Choroid plexus epithelial cell (primary cell): ENCODE results near the gene VSIG10L2.

ENCODE experiments used
- DNase-seq: peaks from one replicate; pipeline ENCODE4 v3.0.0-alpha.2; 2010; ENCODE audit warnings: low read depth
- H3K4me3 ChIP-seq: 2 replicates; pipeline ENCODE4 v1.5.1; 2011; ENCODE audit warnings: low read depth, mild to moderate bottlenecking, control low read depth, low read length, moderate library complexity
- CTCF ChIP-seq: conservative IDR thresholded peaks from 2 replicates; pipeline ENCODE4 v1.5.1; 2011; ENCODE audit warnings: low read depth, mild to moderate bottlenecking, control low read depth, inconsistent platforms, low read length, moderate library complexity

Gene VSIG10L2

DNA sequence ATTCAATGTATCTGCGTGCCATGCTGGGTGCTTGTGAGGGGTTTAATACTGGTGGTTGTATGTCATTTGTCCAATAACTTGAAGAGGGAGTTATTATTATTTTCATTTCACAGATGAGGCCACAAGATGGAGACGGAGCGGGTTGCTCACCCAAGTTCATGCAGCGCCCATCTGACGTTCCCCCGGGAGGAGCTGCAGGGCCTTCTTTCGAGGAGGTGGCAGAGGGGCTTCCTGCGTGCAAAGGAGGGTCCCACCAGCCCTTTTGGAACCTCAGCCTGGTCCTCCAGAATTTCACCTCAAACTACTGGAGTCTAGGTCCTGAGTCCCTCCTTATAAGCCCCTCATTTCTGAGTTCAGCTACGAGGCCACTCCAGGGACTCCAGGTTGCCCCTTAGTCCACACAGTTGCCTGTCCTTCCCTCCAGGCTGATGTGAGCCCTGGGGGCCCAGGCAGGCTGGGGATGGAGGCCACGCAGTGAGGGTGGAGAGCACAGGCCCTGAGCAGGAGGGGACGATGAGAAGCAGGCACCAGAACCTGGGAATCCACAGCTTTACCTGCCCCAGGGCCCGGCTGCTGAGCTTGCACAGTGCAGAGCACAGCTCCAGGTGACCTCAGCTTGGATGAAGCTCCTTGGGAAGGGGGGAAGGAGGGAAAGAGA lies 2.9 kb upstream of the VSIG10L2 start:
- no peak for DNase-seq
- TF ChIP-seq CTCF: no peak
- H3K4me3 ChIP-seq: no peak overlapping the region

GRCh38 chr11:125943661-125944349 lies 2.0 kb upstream of the VSIG10L2 start:
- no peak overlapping the region for H3K4me3 ChIP-seq
- TF ChIP-seq CTCF: no peak

GRCh38 chr11:125944350-125945010 lies 1.4 kb upstream of the VSIG10L2 start:
- H3K4me3 ChIP-seq: no peak overlapping the region
- no peak for DNase-seq
- TF ChIP-seq CTCF: no peak

More at GRCh38 chr11:125943661-125944349, 2.0 kb upstream of the VSIG10L2 start:
- no peak for DNase-seq

DNA sequence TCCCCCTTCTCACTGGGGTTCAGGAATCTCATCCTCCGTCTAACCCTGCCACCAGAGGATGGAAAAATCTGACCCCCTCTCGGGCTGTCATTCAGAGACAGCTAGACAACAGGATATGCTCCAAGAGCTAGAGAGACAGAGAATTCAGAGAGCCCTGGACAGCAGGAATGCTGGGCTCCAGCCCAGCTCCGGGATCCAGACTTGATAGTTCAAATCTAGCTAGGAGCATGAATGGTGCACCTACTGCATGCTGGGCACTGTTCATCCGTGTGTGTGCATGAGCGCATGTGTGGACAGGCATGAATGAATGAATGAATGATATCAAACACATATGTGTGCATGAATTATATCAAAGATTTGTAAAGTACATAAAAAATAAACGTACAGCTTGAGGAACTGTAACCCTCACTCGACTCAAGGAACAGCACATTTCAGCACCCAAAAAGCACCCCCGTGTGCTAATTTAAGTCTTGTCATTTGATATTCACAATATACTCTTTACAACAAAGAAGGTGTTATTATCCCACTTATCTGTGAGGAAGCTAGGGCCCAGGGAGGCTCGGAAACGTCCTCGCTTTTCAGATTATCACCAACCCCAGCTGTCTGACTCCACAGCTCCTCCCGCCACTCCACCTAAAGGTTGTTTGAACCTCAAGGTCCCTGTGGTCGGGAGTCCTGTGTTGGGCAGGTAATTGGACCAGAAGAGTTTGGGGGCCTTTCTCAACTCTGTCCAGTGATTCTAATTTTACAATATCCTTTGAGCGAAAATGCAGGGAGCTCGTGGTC lies 640 bp upstream of the VSIG10L2 start:
- no peak for TF ChIP-seq CTCF

GRCh38 chr11:125946712-125947418 lies 1.0 kb downstream of the VSIG10L2 start:
- H3K4me3 ChIP-seq: no peak overlapping the region
- no peak for DNase-seq
- no peak for TF ChIP-seq CTCF

More for the DNA sequence above, 640 bp upstream of the VSIG10L2 start:
- no peak overlapping the region for H3K4me3 ChIP-seq
- DNase-seq: no peak
